NCI-H1694 (cell line): ENCODE results near the gene PPM1H.
"Not testable (repeated sequence)": the region's sequence is repeated elsewhere in the genome, so short reads cannot be mapped to it uniquely, and the experiment has no call there.

ENCODE experiments used
- DNase-seq: peaks from one replicate; lab custom pipeline; 2025; lab: John Stamatoyannopoulos, UW

Gene PPM1H

DNA sequence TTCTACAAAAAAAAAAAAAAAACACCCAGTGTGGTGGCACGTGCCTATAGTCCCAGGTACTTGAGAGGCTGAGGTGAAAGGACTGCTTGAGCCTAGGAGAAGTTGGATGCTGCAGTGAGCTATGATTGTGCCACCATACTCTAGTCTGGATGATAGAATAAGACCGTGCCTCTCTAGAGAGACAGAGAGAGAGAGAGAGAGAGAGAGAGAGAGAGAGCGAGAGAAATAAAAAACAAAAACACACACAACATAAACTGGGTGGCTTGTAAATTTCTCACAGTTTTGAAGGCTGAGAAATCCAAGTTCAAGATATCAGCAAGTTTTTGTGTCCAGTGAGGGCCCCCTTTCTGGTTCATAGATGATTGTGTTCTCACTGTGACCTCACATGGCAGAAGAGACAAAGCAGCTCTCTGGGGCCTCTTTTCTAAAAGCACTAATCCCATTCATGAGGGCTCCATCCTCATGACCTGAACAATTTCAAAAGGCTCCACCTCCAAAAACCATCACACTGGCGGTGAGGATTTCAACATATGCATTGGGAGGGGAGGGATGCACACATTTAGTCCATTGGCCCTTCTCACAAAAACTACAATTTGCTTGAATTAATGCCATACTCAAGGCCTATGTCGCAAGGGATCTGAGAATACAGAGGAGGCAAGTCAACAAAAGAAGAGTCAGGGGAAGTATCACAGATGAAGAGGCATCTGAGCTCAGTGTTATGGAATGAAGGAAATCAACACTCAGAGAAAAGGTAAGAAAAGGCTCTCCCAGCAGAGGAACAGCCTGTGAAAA lies 94.9 kb downstream of the PPM1H start:
- no peak for DNase-seq

- no peak for DNase-seq
Measured at GRCh38 chr12:62834971-62835547, 99.9 kb downstream of the PPM1H start.

DNA sequence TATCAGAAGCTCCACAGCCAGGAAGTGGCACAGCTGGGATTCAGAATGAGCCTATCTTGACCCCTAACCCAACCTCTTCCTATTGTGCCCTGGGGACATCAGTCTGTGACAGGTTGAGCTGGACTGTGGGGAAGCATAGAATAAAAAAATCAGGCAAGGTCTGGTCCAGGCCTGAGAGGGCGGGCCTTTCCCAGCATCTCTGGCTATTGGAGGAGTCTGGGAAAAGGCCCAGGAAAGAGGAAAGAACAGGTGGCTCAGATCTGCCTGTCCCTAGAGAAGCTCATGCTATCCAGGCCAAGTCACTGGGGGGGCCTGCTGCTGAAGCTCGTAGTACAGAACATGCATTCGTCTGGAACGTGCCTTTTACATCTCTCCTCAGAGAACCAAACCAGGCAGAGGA lies 100.5 kb downstream of the PPM1H start:
- DNase-seq = no peak

DNA sequence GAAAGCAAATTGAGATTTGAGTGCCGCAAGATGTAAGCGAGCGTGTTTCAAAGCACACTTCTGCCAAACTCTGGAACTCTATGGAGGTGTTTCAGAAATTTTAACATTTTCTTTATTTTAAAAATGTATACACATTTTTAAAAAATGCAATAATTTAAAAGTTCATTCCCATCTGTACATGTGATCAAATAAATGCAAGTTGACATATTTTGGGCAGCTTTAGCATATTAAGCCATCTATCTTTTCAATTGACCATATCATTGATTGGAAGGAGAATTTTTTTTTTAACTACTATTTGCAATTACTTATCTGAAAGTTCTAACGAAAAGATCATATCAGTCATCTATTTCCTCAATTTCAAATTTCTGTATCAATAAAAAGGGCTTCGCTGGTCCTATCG lies 101.3 kb downstream of the PPM1H start:
- DNase-seq = no peak

- DNase-seq = no peak
Measured at GRCh38 chr12:62832558-62832957, 102.4 kb downstream of the PPM1H start.

DNA sequence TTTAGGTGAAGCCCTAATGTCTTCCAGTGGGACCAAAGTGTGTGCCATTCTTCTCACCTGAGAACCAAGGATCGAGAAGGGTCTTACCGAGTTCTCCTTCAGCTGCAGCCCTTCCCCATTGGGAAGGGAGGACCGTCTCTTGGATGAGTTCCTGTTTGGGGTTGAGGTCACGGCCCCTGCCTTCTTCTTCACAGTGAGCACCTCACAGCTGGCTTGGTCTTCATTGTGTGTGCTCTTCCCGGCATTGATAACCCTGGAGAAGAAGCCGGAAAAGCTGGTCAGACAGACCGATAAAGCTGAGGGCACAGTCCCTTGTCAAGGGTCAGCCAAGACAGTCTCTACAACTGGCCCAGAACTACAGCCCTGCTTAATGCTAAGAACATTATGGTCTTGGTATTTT lies 102.9 kb downstream of the PPM1H start:
- no peak for DNase-seq

DNA sequence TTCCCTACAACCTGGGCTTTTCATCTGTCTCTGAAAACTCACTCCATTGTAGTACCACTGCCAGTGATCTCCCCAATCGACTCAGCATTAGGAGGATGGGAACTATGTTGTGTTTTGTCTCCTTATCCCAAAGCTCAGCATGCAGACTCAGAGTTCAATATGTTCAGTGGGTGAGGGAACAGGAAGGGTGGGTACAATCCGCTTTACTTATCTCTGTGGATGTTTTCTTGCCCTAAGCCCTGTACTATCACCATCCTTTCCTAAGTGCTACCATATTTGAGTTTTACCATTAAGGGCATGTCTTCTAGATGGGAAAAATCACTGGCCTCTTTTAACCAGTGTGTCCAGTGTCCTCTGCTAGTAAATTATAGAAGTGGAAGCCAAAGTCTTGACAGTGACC lies 107.1 kb downstream of the PPM1H start:
- no peak for DNase-seq

- DNase-seq = no peak
Measured at GRCh38 chr12:62827042-62827441, 107.9 kb downstream of the PPM1H start.

DNA sequence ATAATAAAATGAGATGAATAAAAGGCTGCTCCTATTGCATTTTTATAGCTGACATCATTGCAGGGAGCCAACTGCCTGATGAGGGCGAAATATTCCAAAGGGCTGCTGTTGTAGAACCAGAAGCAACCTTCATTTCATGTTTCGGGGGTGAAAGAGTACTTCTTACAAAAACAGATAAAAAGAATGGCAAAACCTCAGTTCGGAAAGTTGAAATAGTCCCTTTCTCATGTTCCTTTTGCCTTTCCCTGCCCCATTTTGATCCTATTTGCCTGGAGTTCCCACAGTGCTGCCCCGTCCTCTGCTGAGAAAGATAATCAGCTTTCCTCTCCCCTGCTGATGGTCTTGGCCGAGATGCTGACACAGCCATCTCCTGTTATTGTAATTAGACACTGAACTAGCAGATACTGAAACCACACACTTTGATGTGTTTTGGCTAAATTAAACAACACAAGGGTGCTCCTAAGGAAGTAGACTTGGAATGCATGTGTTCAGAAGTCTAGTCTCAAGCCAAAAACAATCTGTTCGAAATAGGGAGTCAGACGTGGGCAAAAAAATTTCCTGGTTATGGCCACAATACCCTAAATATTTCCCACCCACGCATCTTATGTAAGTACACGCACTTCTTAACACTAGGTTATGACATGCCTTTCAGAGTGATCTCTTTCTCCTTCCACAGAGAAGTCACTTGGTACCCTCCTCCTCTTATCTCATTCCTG lies 117.2 kb downstream of the PPM1H start:
- DNase-seq = no peak

GRCh38 chr12:62814243-62814642 lies 120.7 kb downstream of the PPM1H start:
- no peak for DNase-seq

DNA sequence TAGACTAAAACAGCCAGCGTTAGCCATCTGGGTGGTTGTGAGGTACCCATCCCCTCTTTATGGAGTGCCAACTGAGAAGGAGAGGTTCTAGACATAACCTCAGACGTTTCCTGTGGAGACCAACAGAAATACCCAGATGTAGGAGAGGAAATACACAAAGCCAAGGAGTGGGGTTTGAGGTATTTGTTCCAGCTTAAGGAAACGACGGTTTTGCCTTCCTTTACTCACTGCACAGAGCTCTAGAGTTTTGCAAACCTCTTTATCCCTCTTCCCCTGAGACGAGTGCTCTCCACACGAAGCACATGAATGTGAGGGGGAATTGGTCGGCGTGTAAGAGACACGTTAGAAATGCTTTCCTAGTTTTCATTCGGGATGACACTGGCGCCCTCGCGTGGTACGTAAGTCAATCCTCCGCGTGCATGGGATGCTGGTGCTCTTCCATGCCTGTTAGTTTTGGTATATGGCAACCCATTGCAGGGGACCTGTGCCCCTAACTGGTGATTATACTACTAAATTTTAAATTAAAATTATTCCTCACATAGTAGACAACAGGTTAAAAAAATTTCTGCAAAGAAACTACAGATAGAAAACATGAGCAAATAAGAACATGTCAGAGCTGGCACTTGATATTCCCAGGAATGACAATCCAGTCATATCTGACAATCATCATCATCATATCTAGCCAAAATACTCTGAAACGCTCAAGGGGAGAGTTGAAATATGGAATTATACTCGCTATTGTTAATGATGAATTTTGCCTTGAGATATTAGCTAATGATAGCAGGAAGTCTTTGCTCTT lies 121.7 kb downstream of the PPM1H start:
- DNase-seq = no peak

DNA sequence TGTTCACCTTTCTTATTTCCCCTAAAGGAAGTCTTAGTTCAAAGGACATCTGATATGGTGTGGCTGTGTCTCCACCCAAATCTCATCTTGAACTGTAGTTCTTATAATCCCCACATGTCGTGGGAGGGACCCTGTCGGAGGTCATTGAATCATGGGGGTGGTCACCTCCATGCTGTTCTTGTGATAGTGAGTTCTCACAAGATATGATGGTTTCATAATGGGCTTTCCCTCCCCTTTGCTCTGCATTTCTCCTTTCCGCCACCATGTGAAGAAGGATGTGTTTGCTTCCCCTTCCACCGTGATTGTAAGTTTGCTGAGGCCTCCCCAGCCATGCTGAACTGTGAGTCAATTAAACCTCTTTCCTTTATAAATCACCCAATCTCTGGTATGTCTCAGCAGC lies 123.5 kb downstream of the PPM1H start:
- not testable (repeated sequence) for DNase-seq

DNA sequence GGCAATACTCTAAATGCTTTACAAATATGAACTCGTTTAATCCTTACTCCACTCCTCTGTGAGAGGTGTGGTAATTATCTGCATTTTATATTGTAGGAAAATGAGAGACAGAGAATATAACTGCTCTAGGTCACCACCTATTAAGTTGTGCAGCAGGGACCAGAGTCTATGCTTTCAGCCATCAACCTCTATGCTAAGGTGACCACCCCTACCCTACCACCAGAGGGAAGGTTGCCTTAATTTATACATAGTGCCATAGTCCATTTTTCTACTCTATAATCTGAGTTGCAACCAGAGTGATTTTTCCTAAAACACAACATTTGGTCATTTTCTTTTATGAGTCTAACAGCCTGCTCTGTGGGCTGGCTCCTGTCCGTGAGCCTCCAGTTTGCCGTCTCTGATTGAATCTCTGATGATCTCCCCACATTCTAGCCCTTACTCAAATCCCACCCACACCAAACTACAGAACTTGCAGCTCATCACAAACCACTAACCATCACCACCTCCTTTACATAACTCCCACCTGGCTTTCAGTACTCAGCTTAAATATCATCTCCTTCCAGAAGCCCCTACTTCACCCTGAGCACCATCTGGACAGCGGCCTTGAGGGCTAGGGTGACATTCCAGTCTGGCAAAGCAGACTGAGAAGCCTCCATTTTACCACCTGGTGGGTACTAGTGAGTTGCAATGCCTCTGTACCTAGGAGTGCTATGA lies 126.6 kb downstream of the PPM1H start:
- no peak for DNase-seq

- no peak for DNase-seq
Measured at GRCh38 chr12:62806893-62807292, 128.1 kb downstream of the PPM1H start.

GRCh38 chr12:62806244-62806836 lies 128.6 kb downstream of the PPM1H start:
- no peak for DNase-seq

- no peak for DNase-seq
Measured at GRCh38 chr12:62805517-62805916, 129.4 kb downstream of the PPM1H start.

GRCh38 chr12:62803756-62804155 lies 131.2 kb downstream of the PPM1H start:
- no peak for DNase-seq

DNA sequence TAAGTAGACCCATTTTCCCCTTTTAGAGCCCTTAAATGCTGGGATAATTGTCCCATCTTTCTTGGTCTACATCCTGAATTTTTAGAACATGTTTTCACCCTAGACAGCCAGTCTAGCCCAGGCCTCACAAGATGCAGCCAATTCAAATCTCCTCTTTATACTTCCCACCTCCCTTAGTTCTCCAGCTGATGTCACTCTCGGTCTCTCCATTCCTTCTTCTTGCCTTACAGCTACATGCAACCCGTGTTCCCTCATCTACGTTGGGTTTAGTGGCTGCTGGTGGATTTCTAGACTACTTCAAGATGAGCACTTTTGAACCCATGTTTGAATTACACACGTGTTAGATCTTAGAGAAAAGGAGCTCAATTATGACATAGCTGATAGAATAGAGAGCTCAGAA lies 132.0 kb downstream of the PPM1H start:
- DNase-seq = no peak

- no peak for DNase-seq
Measured at GRCh38 chr12:62802321-62802720, 132.6 kb downstream of the PPM1H start.

DNA sequence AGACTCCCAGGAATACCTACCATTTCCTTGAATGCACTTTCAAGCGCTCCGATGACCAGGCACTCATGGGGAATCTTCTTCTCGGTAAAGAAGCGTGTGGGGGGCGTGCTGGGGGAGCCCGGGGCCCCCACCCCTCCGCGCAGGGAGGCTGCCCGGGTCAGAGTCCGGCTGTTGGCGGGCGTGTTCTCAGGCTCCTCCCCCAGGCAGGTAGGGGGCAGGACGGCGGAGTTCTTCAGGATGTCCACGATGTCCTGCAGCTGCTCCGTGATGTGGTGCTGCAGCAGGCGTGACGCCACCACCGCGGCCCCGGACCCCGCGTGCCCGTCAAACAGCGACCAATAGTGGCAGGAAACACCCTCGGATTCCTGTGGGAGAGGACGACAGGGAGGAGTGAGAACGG lies 133.2 kb downstream of the PPM1H start:
- DNase-seq = no peak

GRCh38 chr12:62800707-62801400 lies 134.1 kb downstream of the PPM1H start:
- no peak for DNase-seq
